Karpas-422 (cell line): ENCODE measurements around the gene MAP1LC3A. TPM values are rescaled to one million over a fixed set of nuclear protein-coding genes. Genes with fewer than 3 reads are reported as not detected.

Source experiments
- DNase-seq: peaks from one replicate; pipeline ENCODE4 v3.0.0-alpha.2; 2015
- H2AFZ ChIP-seq: fragments of 200-600 bp; sonication (generic); 2 replicates; pipeline ENCODE4 v1.6.1; 2014; ENCODE audit warnings: antibody characterized with exemption, low read length, mixed read lengths
- H3K27ac ChIP-seq: fragments of 200-600 bp; sonication (generic); 2 replicates; pipeline ENCODE4 v1.5.1; 2014; ENCODE audit warnings: mild to moderate bottlenecking, low read length, moderate library complexity
- H3K27me3 ChIP-seq: fragments of 200-600 bp; sonication (generic); 2 replicates; pipeline ENCODE4 v1.6.1; 2014; ENCODE audit warnings: low read length, mixed read lengths
- H3K36me3 ChIP-seq: fragments of 200-600 bp; sonication (generic); 2 replicates; pipeline ENCODE4 v1.6.1; 2014; ENCODE audit warnings: low read length, mixed read lengths; ENCODE audit not compliant: insufficient read depth
- H3K4me1 ChIP-seq: fragments of 200-600 bp; sonication (generic); 2 replicates; pipeline ENCODE4 v1.6.1; 2014; ENCODE audit warnings: mild to moderate bottlenecking, low read length, mixed read lengths
- H3K4me2 ChIP-seq: fragments of 200-600 bp; sonication (generic); 2 replicates; pipeline ENCODE4 v1.6.1; 2014; ENCODE audit warnings: low read length, low read depth, mild to moderate bottlenecking; ENCODE audit not compliant: poor library complexity, severe bottlenecking
- H3K4me3 ChIP-seq: fragments of 200-600 bp; sonication (generic); 2 replicates; pipeline ENCODE4 v1.5.1; 2014; ENCODE audit warnings: mild to moderate bottlenecking, antibody characterized with exemption, low read length, mixed read lengths
- H3K79me2 ChIP-seq: fragments of 200-600 bp; sonication (generic); 2 replicates; pipeline ENCODE4 v1.6.1; 2014; ENCODE audit warnings: mild to moderate bottlenecking, low read length, mixed read lengths
- H3K9ac ChIP-seq: fragments of 200-600 bp; sonication (generic); 2 replicates; pipeline ENCODE4 v1.6.0; 2014; ENCODE audit warnings: low read length
- H3K9me2 ChIP-seq: fragments of 200-600 bp; sonication (generic), shearing (Covaris generic); replicated peaks from 2 replicates; pipeline ENCODE4 v1.6.0; 2014; ENCODE audit warnings: mild to moderate bottlenecking, low read length, moderate library complexity; ENCODE audit not compliant: insufficient read depth
- H3K9me3 ChIP-seq: fragments of 300-700, 200-600 bp; sonication (generic); 2 replicates; pipeline ENCODE4 v1.6.1; 2014; ENCODE audit warnings: low read length, mixed read lengths
- H4K20me1 ChIP-seq: fragments of 200-600 bp; sonication (generic); 2 replicates; pipeline ENCODE4 v1.6.1; 2014; ENCODE audit warnings: mild to moderate bottlenecking, antibody characterized with exemption, low read length, low read depth; ENCODE audit not compliant: insufficient read depth
- total RNA-seq: library from RNA; depleted of rRNA; stranded (reverse); fragments of >200 nt; shearing (Covaris generic); gene quantifications from 2 replicates; pipeline ENCODE4 v1.2.3, GENCODE V29; 2014; ENCODE audit warnings: low replicate concordance

Gene MAP1LC3A
- total RNA-seq, 1 experiment from 2014 or later: 13.8 TPM

GRCh38 chr20:34539756-34540155, 18.8 kb upstream of the MAP1LC3A start:
- peaks cover 16% of the 10 kb centered on the region for H3K36me3 ChIP-seq
- no peak overlapping the region for H2AFZ ChIP-seq
- H3K4me1 ChIP-seq: no peaks in the 10 kb centered on the region
- no peak overlapping the region for H3K4me3 ChIP-seq
- no peak overlapping the region for H3K27ac ChIP-seq
- H3K9ac ChIP-seq: no peak overlapping the region
- H3K9me2 ChIP-seq: no peaks in the 10 kb centered on the region
- no peaks in the 10 kb centered on the region for H3K9me3 ChIP-seq
- no peak for DNase-seq
- no peaks in the 10 kb centered on the region for H3K27me3 ChIP-seq
- H3K4me2 ChIP-seq: no peak overlapping the region
- H4K20me1 ChIP-seq: no peaks in the 10 kb centered on the region
- no peaks in the 10 kb centered on the region for H3K79me2 ChIP-seq

- Histone ChIP-seq H3K9me2 (no peaks in the 10 kb centered on the region), H3K36me3 (peaks cover 15% of the 10 kb centered on the region), H3K4me3 (no peak overlapping the region), H3K27me3 (no peaks in the 10 kb centered on the region), H3K9me3 (no peaks in the 10 kb centered on the region), H3K79me2 (no peaks in the 10 kb centered on the region), H2AFZ (no peak overlapping the region), H3K4me2 (no peak overlapping the region), H3K27ac (no peak overlapping the region), H3K4me1 (no peaks in the 10 kb centered on the region), H4K20me1 (no peaks in the 10 kb centered on the region), H3K9ac (no peak overlapping the region)
- no peak for DNase-seq
Observed at GRCh38 chr20:34540596-34541263, 17.8 kb upstream of the MAP1LC3A start.

GRCh38 chr20:34541264-34541901, 17.1 kb upstream of the MAP1LC3A start:
- Histone ChIP-seq H3K4me2 (no peak overlapping the region), H2AFZ (no peak overlapping the region), H3K9me2 (no peaks in the 10 kb centered on the region), H3K79me2 (no peaks in the 10 kb centered on the region), H3K4me1 (no peaks in the 10 kb centered on the region), H3K27ac (no peak overlapping the region), H4K20me1 (no peaks in the 10 kb centered on the region), H3K4me3 (no peak overlapping the region), H3K36me3 (peaks cover 13% of the 10 kb centered on the region), H3K27me3 (no peaks in the 10 kb centered on the region), H3K9me3 (no peaks in the 10 kb centered on the region), H3K9ac (no peak overlapping the region)
- no peak for DNase-seq

- DNase-seq: no peak
- H3K27ac ChIP-seq: no peak overlapping the region
- peaks cover 13% of the 10 kb centered on the region for H3K36me3 ChIP-seq
- H3K79me2 ChIP-seq: no peaks in the 10 kb centered on the region
- H3K9me2 ChIP-seq: no peaks in the 10 kb centered on the region
- H3K4me2 ChIP-seq: no peak overlapping the region
- H3K9ac ChIP-seq: no peak overlapping the region
- H3K4me1 ChIP-seq: no peaks in the 10 kb centered on the region
- H3K4me3 ChIP-seq: no peak overlapping the region
- no peaks in the 10 kb centered on the region for H4K20me1 ChIP-seq
- no peaks in the 10 kb centered on the region for H3K27me3 ChIP-seq
- H2AFZ ChIP-seq: no peak overlapping the region
- no peaks in the 10 kb centered on the region for H3K9me3 ChIP-seq
Observed at GRCh38 chr20:34541917-34542316, 16.6 kb upstream of the MAP1LC3A start.

- peaks cover 13% of the 10 kb centered on the region for H3K36me3 ChIP-seq
- H3K4me3 ChIP-seq: no peak overlapping the region
- no peak for DNase-seq
- no peaks in the 10 kb centered on the region for H3K9me3 ChIP-seq
- H3K9me2 ChIP-seq: no peaks in the 10 kb centered on the region
- no peak overlapping the region for H2AFZ ChIP-seq
- no peak overlapping the region for H3K4me2 ChIP-seq
- no peaks in the 10 kb centered on the region for H4K20me1 ChIP-seq
- no peak overlapping the region for H3K27ac ChIP-seq
- no peaks in the 10 kb centered on the region for H3K4me1 ChIP-seq
- H3K9ac ChIP-seq: no peak overlapping the region
- no peaks in the 10 kb centered on the region for H3K79me2 ChIP-seq
- H3K27me3 ChIP-seq: no peaks in the 10 kb centered on the region
Observed at GRCh38 chr20:34542439-34542838, 16.1 kb upstream of the MAP1LC3A start.

GRCh38 chr20:34543463-34544056, 15.0 kb upstream of the MAP1LC3A start:
- H3K9me2 ChIP-seq: no peaks in the 10 kb centered on the region
- H3K4me3 ChIP-seq: no peak overlapping the region
- H3K9ac ChIP-seq: no peak overlapping the region
- H3K4me2 ChIP-seq: no peak overlapping the region
- no peak overlapping the region for H3K27ac ChIP-seq
- DNase-seq: no peak
- H2AFZ ChIP-seq: no peak overlapping the region
- H3K36me3 ChIP-seq: peaks cover 13% of the 10 kb centered on the region
- no peaks in the 10 kb centered on the region for H3K79me2 ChIP-seq
- no peaks in the 10 kb centered on the region for H4K20me1 ChIP-seq
- H3K4me1 ChIP-seq: no peaks in the 10 kb centered on the region
- H3K27me3 ChIP-seq: no peaks in the 10 kb centered on the region
- no peaks in the 10 kb centered on the region for H3K9me3 ChIP-seq

GRCh38 chr20:34544109-34544796, 14.3 kb upstream of the MAP1LC3A start:
- Histone ChIP-seq H4K20me1 (no peaks in the 10 kb centered on the region), H3K4me3 (no peak overlapping the region), H3K9me3 (no peaks in the 10 kb centered on the region), H3K4me2 (no peak overlapping the region), H2AFZ (no peak overlapping the region), H3K9me2 (no peaks in the 10 kb centered on the region), H3K79me2 (no peaks in the 10 kb centered on the region), H3K36me3 (peaks cover 13% of the 10 kb centered on the region), H3K9ac (no peak overlapping the region), H3K27me3 (no peaks in the 10 kb centered on the region), H3K27ac (no peak overlapping the region), H3K4me1 (no peaks in the 10 kb centered on the region)
- DNase-seq: no peak

GRCh38 chr20:34546751-34547181, 11.8 kb upstream of the MAP1LC3A start:
- Histone ChIP-seq H3K27ac (no peak overlapping the region), H3K4me1 (no peaks in the 10 kb centered on the region), H3K79me2 (no peaks in the 10 kb centered on the region), H3K9me2 (no peaks in the 10 kb centered on the region), H3K4me3 (no peak overlapping the region), H3K9me3 (no peaks in the 10 kb centered on the region), H3K9ac (no peak overlapping the region), H3K27me3 (no peaks in the 10 kb centered on the region), H3K4me2 (no peak overlapping the region), H2AFZ (no peak overlapping the region), H3K36me3 (no peaks in the 10 kb centered on the region), H4K20me1 (no peaks in the 10 kb centered on the region)
- no peak for DNase-seq
